ENCODE data around the gene BHLHE40.

BHLHE40 gene

GRCh38 chr3:4994823-4995499 lies 15.7 kb downstream of the BHLHE40 start:
- no peak overlapping the region for H3K4me3 ChIP-seq (ENCODE audit: control insufficient read depth, low read depth, low read length)
- peak; percentile 95 for DNase-seq (ENCODE audit: low read depth)
- TF ChIP-seq CTCF (conservative IDR thresholded peaks at IDR 0.05; ENCODE audit: control insufficient read depth, insufficient read depth, low read depth, low read length) = no peak

GRCh38 chr3:4995500-4996053 lies 16.3 kb downstream of the BHLHE40 start:
- TF ChIP-seq CTCF (conservative IDR thresholded peaks at IDR 0.05; ENCODE audit: control insufficient read depth, insufficient read depth, low read depth, low read length) = no peak
- peak; percentile 92 for DNase-seq (ENCODE audit: low read depth)
- H3K4me3 ChIP-seq (ENCODE audit: control insufficient read depth, low read depth, low read length) = no peak overlapping the region

- no peak for DNase-seq (ENCODE audit: low read depth)
- TF ChIP-seq CTCF (conservative IDR thresholded peaks at IDR 0.05; ENCODE audit: control insufficient read depth, insufficient read depth, low read depth, low read length) = no peak
- no peak overlapping the region for H3K4me3 ChIP-seq (ENCODE audit: control insufficient read depth, low read depth, low read length)
These were observed 17.1 kb downstream of the BHLHE40 start for GRCh38 chr3:4996223-4996765.

GRCh38 chr3:4996771-4997291 lies 17.6 kb downstream of the BHLHE40 start:
- H3K4me3 ChIP-seq (ENCODE audit: control insufficient read depth, low read depth, low read length) = no peak overlapping the region
- TF ChIP-seq CTCF (conservative IDR thresholded peaks at IDR 0.05; ENCODE audit: control insufficient read depth, insufficient read depth, low read depth, low read length) = no peak
- DNase-seq (ENCODE audit: low read depth) = no peak

- H3K4me3 ChIP-seq (ENCODE audit: control insufficient read depth, low read depth, low read length) = no peak overlapping the region
- TF ChIP-seq CTCF (conservative IDR thresholded peaks at IDR 0.05; ENCODE audit: control insufficient read depth, insufficient read depth, low read depth, low read length) = no peak
- DNase-seq (ENCODE audit: low read depth) = no peak
These were observed 18.7 kb downstream of the BHLHE40 start for GRCh38 chr3:4997946-4998345.

GRCh38 chr3:4999531-5000184 lies 20.4 kb downstream of the BHLHE40 start:
- no peak overlapping the region for H3K4me3 ChIP-seq (ENCODE audit: control insufficient read depth, low read depth, low read length)
- TF ChIP-seq CTCF (conservative IDR thresholded peaks at IDR 0.05; ENCODE audit: control insufficient read depth, insufficient read depth, low read depth, low read length) = no peak
- DNase-seq (ENCODE audit: low read depth) = no peak
